GM12865 (cell line): ENCODE measurements around the gene RBM20.
A peak's percentile ranks its signal among the peaks of the same experiment; 100 is the strongest.

Experiments
- DNase-seq: peaks from one replicate; pipeline ENCODE4 v3.0.0; 2010; ENCODE audit warnings: low read depth
- H3K4me3 ChIP-seq: 2 replicates; pipeline ENCODE4 v1.5.1; 2011; ENCODE audit warnings: mild to moderate bottlenecking, low read depth, low read length, control low read depth
- TF ChIP-seq, protein P1 (sequence below): IDR thresholded peaks from 2 replicates; pipeline ENCODE4 v1.5.1; 2011; ENCODE audit warnings: low read length, control low read depth, low read depth, inconsistent platforms; ENCODE audit not compliant: insufficient read depth; ENCODE audit errors: missing control alignments

The RBM20 gene

GRCh38 chr10:110798340-110798739 lies 154.2 kb downstream of the RBM20 start:
- no peak overlapping the region for H3K4me3 ChIP-seq
- TF ChIP-seq, protein P1, sequence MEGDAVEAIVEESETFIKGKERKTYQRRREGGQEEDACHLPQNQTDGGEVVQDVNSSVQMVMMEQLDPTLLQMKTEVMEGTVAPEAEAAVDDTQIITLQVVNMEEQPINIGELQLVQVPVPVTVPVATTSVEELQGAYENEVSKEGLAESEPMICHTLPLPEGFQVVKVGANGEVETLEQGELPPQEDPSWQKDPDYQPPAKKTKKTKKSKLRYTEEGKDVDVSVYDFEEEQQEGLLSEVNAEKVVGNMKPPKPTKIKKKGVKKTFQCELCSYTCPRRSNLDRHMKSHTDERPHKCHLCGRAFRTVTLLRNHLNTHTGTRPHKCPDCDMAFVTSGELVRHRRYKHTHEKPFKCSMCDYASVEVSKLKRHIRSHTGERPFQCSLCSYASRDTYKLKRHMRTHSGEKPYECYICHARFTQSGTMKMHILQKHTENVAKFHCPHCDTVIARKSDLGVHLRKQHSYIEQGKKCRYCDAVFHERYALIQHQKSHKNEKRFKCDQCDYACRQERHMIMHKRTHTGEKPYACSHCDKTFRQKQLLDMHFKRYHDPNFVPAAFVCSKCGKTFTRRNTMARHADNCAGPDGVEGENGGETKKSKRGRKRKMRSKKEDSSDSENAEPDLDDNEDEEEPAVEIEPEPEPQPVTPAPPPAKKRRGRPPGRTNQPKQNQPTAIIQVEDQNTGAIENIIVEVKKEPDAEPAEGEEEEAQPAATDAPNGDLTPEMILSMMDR, result no peak
- no peak for DNase-seq

DNA sequence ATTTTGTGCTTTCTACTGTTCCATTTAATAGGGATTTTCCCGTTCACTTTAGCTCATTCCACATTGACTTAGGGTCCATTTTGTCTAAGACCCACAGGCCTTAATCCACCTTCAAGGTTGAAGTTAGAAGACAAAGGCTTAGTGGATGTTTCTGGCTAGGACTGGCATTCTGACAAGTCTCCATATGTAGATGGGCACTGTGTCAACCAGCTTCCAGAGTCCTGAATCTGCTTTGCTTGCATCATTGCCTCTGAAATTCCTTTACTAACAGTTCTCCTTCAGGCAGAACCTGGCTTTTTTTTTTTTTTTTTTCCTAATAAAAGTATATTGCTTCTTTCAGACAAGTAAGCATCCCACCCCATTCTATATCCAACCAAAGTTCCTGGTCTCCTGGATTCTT lies 158.0 kb downstream of the RBM20 start:
- TF ChIP-seq, protein P1, result no peak
- no peak overlapping the region for H3K4me3 ChIP-seq
- DNase-seq, result no peak

DNA sequence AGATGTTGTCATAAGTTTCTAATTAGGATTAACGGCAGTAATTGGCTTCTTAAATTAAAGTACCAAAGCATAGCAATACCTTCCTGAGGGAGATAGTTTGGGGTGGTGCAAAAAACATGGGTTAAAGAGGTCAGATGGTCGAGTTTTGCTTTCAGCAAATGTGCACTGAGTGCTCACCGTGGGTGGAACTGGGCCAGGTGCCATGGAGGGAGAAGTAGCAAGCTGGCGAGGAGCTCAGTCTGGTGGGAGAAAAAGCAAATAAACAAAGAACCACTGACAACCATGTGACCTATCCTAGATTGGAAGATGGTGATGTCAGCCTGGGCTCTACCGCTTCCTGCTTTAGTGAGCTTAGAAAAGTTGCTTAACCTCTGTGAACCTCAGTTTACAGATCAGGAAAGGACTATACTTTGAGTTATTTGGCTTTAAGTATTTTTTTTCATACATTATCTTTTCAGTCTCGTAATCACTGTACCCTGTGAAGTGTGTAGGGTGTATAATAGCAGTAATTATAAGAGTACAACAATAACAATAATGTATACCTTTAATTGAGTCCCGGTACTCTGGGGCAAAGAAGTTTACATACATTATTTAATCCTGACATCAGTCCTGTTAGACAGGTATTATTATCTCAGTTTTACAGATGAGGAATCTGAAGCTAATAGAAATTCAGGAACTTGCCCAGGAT lies 158.6 kb downstream of the RBM20 start:
- peak; percentile 79 for DNase-seq
- TF ChIP-seq, protein P1, result no peak
- H3K4me3 ChIP-seq, result no peak overlapping the region

DNA sequence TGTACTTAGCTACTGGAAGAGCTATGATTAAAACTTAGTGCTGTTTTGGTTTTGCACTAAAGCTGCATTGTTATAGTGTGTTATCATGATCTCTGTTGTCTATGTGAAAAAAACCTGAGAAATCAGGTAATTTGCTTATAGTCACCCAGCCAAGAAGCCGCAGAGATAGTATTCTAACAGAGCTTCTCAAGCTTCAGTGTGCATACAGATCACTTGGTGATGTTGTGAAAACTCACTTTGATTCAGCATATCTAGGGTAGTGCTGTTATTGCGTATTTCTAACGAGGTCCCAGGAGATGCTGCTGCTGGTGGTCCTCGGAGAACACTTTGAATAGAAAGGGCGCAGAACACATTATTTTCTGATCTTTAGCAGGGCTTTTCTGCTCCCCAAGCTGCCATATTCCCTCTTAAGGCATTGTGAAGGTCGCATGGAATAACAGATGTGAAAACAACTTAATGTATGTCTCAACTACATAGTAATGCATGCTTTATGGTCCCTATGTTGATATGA lies 159.2 kb downstream of the RBM20 start:
- peak; percentile 75 for DNase-seq
- TF ChIP-seq, protein P1, result no peak
- H3K4me3 ChIP-seq, result peak overlapping the region; percentile 27

DNA sequence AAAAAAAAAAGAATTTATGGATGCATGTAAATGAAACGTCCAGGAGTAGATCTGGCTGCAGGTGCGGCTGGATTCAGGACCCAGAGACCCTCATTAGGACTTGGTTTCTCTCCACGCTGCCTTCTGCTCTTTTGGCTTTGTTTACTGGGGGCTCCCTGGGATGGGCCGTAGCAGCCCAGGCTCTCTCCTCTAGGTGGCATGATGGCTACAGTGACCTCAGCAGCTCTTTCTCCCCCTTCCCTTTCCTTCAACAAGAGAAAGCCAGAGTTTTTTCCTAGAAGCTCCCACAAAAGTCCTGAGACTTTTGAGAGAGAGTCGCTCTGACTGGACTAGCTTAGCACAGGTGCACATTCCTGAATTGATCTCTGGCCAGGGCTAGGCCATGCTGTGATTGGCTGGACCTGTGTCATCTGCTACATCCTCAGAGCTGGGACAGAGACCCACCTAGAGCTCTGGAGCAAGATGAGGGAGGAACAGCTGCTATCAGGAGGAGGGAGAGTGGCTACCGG lies 159.7 kb downstream of the RBM20 start:
- TF ChIP-seq, protein P1, result peak; percentile 75
- DNase-seq, result peak; percentile 75
- no peak overlapping the region for H3K4me3 ChIP-seq

GRCh38 chr10:110804376-110804775 lies 160.2 kb downstream of the RBM20 start:
- no peak for DNase-seq
- H3K4me3 ChIP-seq, result no peak overlapping the region
- TF ChIP-seq, protein P1, result no peak
